GM19468 (cell line): ENCODE measurements around the gene F2RL1.
"Not testable (repeated sequence)": the region's sequence is repeated elsewhere in the genome, so short reads cannot be mapped to it uniquely, and the experiment has no call there.

ENCODE experiments used
- ATAC-seq: cut with Tn5 transposase; IDR thresholded peaks from one replicate; pipeline ENCODE4 v1.9.1; 2021; ENCODE audit warnings: mild to moderate bottlenecking, moderate library complexity, moderate number of reproducible peaks; ENCODE audit not compliant: unreplicated experiment; ENCODE audit errors: extremely low read depth

F2RL1 gene

GRCh38 chr5:76845890-76846289, 27.1 kb downstream of the F2RL1 start:
- ATAC-seq = no peak

- no peak for ATAC-seq
These were observed 30.8 kb downstream of the F2RL1 start, which contains the start of gene S100Z for GRCh38 chr5:76849419-76850291. Gene S100Z, plus strand, starts transcription at chr5:76850014. Its CDS starts 25,346 bp downstream, at chr5:76875360.

DNA sequence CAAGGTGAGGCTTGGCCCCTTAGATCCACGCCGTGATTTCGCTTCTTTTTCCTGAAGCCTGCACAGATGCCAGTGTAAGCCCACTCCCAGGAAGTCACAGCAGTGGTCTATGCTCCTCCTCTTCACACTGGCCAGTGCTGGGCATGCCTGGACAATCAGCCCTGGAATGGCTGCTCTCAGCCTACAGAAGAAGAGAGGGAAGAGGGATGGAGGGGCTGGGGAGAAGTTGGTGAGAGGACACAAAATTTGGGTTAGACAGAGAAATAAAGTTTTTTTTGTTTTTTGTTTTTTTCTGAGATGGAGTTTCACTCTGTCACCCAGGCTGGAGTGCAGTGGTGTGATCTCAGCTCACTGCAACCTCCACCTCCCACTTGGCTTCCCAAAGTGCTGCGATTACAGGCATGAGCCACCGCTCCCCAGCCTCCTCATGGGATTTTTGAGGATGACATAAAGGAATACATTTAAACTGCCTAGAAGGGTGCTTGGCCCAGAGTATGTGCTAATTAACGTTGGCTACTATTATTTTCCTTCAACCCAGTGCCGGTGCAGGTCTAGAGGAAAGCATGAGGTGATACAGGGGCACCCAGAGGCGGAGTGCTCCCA, 31.8 kb downstream of the F2RL1 start:
- no peak for ATAC-seq

DNA sequence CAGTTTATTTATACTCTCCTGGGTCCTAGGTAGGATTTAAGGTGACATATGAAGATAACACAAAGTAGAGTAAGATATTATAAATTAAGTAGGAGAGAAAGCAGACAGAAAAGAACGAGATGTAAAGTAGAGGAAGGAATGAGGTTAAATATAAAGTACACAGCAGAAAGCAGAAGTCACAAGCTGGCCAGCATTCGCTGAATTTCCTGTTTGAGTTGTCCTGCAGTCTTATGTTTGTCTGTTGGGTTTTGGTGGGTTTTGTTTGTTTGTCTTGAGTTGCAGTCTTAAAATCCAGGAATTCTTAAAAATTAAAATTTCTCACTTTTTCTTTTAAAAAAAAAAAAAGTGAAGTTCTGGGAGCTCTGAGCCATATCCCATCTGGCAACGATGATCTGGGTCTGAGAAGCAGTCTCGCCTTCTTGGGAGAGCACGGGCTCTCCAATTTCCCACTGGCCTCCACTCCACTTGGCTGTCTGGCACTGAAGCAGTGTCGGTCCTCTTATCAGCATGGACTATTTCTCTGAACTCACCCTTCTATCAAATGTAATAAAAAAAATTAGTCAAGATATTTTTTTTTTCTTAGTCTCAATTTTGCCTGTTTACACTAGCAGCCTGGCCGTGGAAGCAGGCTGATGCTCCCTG, 33.0 kb downstream of the F2RL1 start:
- ATAC-seq = no peak

DNA sequence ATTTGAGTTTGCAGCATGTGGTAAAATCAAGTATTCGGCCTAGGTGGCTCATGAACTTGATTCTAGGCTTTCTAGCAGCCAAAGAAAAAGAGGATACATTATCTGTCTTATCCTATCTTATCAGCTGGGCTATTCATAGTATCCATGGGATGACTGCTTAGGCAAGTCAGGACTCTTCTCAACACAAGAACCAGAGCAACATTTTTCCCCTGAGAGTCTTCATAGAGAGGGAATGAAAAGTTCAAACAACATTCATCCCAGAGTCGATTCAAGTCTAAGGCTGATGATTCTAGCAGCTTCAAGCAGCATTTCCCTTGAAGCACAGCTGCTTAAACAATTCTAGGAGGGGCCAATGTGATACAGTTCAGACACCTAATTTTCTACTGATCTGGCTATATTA, 33.9 kb downstream of the F2RL1 start:
- no peak for ATAC-seq

DNA sequence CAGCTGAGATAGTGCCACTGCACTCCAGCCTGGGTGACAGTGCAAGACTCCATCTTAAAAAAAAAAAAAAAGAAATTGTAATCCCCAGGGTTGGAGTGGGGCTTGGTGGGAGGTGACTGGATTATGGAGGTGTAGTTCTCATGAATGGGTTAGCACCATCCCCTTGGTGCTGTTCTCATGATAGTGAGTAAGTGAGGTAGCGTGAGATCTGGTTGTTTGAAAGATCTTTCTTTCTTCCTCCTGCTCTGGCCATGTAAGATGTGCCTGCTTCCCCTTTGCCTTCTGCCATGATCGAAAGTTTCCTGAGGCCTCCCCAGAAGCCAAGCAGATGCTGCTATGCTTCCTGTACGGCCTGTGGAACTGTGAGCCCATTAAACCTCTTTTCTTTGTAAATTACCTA, 34.9 kb downstream of the F2RL1 start:
- not testable (repeated sequence) for ATAC-seq

DNA sequence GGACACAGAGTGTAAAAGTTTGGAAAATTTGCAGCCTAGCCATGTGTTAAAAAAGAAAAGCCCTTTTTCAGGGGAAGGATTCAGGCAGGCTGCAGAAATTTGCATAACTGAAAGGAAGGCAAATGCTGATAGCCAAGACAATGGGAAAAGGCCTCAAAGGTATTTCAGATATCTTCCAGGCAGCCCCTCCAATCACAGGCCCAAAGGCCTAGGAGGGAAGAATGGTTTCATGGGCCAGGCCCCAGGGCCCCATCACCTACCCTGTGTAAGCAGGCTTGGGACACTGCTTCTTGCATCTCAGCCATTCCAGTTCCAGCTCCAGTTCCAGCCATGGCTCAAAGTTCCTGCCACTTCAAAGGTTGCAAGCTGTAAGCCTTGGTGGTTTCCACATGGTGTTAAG, 35.8 kb downstream of the F2RL1 start:
- ATAC-seq = no peak

- ATAC-seq = not testable (repeated sequence)
These were observed 36.7 kb downstream of the F2RL1 start for GRCh38 chr5:76855501-76855900.

GRCh38 chr5:76855961-76856360, 37.1 kb downstream of the F2RL1 start:
- ATAC-seq = no peak

- not testable (repeated sequence) for ATAC-seq
These were observed 38.0 kb downstream of the F2RL1 start for GRCh38 chr5:76856800-76857199.

- no peak for ATAC-seq
These were observed 40.9 kb downstream of the F2RL1 start for GRCh38 chr5:76859591-76860247.

DNA sequence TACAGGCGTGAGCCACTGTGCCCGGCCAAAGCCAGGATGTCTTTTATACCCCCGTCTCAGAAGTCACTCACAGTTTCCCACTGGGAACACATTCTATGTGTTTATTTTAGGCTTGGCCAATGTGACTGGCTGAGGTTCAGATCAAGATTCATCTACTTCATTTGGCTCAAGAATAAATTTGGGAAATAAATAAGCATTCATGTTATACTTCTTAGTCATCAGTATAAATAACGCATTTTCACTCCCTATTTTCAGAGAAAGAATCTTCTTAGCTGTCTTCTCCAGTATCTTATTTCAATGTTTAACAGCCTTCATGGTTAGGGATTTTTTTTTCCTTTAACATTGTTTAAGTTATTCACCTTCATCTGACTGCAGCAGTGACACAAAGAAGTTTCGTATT, 42.8 kb downstream of the F2RL1 start:
- no peak for ATAC-seq

GRCh38 chr5:76863001-76863400, 44.2 kb downstream of the F2RL1 start:
- no peak for ATAC-seq

DNA sequence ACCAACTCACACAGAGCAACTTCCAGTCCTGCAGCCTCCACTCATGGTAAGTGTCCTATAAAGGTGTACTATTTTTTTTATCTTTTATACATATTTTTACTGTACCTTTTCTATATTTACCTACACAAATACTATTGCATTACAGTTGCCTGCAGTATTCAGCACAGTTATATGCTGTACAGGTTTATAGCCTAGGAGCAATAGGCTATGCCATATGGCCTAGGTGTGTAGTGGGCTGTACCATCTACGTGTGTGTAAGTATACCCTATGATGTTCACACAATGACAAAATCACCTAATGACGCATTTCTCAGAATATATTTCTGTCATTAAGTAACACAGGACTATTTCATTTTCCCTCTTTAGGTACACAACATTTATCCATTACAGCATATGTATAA, 47.7 kb downstream of the F2RL1 start:
- no peak for ATAC-seq

DNA sequence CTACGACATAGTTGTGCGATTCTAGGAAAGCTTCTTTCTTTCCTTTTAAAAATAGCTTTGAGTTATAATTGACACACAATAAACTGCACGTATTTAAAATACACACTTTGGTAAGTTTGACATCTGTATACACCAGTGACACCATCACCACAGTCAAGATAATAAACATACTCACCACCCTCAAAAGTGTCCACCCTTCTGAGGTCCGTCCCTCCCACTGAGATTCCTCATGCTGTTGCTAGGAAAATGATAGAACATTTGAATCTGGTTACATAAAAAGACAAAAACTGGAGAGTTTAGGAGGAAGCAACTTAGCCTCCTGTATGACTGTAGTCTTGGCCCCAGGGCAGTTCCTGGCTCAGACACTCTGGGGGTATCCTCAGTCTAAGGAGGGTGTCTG, 48.2 kb downstream of the F2RL1 start:
- ATAC-seq = no peak

DNA sequence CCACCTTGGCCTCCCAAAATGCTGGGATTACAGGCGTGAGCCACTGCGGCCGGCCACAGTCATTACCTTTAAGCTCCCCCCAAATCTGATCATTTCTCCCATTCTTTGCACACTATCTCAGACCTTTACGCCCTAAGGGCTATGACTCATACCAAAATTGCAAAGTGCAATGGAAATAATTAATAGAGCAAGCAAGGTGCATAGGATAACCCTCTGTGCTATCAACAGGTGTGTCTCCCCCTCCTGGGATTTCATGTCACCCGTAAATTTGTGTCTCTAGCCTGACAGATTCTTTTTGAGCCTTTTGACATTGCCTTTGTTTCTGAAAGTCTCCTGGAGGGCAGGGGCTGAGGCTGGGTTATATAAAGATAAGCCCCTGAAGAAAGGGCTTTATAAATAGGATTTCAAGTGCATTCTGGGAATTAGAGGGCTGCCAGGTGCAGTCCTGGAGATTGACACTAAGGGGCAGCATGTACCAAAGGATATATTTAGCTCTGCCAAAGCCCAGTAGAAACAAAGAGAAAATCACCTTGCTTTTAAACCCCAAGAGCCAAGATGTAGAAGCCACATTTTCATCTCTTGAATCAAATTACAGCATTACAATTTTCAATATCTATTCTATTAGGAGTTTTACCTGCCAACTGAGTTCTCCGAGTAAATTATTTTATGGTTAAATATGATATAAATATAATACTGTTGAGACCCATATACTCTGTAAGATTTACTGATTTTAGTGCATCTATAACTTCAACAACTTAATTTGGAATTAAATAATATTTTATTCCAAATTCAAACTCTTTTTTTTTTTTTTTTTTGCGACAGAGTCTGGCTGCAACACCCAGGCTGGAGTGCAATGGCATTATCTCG, 49.2 kb downstream of the F2RL1 start:
- ATAC-seq = no peak

- ATAC-seq = no peak
These were observed 51.2 kb downstream of the F2RL1 start for GRCh38 chr5:76870046-76870445.

DNA sequence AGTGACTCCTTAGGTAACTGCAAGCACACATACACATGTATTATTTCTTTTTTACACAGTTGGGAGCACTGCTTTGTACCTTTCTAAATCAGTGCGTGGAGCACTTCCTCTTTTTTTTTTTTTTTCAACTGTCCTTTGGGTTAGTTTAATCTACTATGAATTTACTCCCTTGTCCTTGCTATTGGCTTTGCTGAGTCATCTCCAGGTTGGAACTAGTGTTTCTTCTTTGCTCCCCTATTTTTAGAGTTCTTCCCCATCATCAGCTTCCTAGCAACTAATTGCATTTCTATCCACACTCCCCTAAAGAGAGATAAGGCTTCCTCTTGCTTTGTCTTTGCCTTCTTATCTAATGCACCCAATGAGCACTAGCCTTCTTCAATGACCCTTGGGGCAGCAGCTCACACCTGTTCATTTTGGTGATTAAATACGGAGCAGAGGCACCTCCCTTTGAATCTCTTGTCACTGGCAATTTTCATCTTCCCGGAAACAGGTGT, 55.3 kb downstream of the F2RL1 start:
- ATAC-seq = no peak
